A172 (cell line): ENCODE results near the gene RIGI. TPM values are rescaled to one million over a fixed set of nuclear protein-coding genes. Genes with fewer than 3 reads are reported as not detected.
"Not testable (repeated sequence)": the region's sequence is repeated elsewhere in the genome, so short reads cannot be mapped to it uniquely, and the experiment has no call there.

ENCODE experiments used
- DNase-seq: peaks from one replicate; pipeline ENCODE4 v3.0.0-alpha.2; 2015; ENCODE audit warnings: low spot score
- total RNA-seq: library from RNA; depleted of rRNA; stranded (reverse); fragments of >200 nt; shearing (Covaris generic); gene quantifications from 2 replicates; pipeline ENCODE4 v1.2.3, GENCODE V29; 2014; rRNA removed

Gene RIGI
- total RNA-seq, 1 experiment from 2014 or later: 9.2 TPM

DNA sequence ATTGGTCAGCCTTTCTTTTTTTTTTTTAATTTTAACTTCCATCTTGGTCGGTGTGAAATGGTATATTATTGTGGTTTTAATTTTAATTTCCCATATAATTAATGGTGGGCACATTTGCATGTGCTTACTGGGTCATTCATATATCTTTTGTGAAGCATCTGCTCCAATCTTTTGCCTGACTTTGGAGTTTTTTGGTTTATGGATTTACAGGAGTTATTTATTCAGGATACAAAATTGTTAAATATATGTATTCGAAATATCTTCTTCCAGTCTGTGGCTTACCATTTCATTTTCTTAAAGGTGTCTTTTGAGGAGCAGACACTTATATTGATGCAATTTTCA lies 682 bp upstream of the RIGI start:
- no peak for DNase-seq

DNA sequence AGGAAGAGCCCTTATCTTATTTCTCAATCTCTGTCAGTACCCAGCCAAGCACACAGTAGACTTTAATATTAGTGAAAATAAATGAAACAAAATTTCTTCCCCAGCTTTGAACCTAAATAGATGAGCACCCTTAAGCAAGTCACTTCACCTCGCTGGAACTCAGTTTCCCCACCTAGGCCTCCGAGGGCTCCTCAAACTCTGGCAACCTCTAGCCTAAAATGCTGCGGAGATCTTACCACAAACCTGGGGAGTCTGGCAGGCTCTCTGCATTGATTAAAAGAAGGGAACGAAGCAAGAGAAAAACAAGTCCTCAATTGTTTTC lies 326 bp downstream of the RIGI start:
- no peak for DNase-seq

DNA sequence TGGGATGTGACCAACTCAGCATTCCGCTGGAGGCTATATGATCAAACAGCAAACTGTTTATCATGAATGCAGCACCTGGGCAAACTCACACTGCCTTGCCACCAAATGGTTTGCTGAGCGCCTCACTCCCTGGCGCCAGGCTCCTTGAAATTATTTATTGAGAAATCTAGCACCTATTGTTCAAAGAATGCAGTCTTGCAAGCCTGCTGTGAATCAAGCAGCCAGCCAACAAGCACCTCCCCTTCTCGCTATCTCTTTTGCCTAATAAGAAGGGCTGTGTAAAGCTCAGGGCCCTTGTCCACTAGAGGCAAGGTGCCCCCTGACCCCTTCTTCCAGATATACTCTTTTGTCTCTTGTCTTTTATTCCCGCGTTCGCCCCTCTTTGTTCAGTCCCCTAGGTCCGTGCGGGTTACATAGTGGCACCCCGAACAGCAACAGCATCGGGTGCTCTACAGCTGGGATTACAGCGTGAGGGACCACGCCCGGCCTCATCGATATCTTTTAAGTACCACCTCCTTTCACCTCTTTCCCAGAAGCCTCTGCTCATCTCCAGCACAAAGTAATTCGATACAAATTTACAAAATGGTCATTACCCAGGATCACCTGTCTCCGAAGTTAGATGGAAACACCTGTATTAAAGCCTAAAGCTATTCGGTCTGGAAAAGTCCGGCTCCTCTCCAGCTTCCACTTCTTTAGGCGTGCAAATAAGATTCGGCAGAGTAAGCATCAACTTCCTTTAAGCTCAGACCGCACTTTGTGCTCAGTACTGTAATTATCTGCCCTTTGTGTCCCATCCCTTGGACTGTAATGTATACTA lies 896 bp downstream of the RIGI start:
- DNase-seq: peak; percentile 26

DNA sequence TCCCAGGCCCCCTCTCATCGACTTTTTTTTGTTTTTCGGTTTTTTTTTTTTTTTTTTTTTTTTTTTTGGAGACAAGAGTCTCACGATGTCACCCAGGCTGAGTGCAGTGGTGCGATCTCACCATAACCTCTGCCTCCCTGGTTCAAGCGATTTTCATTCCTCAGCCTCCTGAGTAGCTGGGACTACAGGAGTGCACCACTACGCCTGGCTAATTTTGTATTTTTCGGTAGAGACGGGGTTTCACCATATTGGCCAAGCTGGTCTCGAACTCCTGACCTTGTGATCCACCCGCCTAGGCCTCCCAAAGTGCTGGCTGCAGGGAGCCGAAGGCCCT lies 1.5 kb downstream of the RIGI start:
- not testable (repeated sequence) for DNase-seq

DNA sequence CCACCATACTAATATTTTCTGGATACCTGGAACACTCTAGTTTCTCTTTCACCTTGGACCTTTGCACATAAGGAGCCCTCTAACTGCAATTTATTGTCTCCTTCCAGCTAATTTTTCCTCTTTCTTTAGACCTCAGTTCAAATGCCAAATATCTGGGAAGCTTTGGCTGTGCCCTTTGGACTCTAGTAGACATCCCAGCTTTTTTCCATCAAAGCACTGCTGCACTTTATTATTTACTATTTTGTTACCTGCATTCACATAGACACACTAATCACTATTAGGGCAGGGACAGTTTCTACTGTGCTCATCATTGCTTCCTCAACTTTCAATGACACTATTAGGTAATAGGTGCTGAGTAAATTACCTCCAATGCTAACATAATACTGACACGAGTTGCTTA lies 2.1 kb downstream of the RIGI start:
- DNase-seq: no peak

DNA sequence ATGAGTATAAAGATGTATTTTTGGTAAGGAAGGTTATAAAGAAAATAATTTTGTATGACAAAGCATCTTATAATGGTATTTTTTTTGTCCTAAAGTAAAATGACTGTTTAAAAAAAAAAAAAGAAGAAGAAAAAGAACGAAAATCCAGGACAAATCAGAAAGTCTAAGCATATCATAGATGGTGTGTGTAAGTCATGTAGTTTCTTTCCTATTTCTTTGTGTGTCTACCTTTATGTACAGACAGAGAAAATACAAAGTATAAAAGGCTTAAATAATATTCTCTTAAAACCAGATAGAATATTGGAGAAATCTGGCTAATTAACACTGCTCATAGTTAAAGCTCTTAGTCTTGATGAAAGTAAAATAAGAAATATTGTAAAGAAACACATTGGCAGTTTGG lies 7.7 kb downstream of the RIGI start:
- DNase-seq: no peak

DNA sequence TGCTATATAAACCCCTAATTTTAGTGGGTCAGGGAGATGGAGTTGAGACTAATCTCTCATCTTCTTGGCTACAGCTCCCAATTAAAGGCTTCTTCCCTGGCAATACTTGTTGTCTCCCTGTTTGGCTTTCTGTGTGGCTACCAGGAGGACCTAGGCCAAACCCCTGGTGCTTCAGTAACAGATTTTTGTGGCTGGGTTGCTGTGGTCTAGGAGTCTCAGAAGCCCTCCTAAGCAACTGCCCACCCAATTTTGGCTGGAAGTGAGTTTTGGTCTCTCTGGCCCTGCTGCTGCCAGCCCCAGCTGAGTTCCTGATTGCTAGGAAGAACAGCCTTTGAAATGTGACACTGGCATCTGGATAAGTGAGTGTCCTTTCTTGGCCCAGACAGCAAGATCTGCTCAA lies 9.8 kb downstream of the RIGI start:
- no peak for DNase-seq

DNA sequence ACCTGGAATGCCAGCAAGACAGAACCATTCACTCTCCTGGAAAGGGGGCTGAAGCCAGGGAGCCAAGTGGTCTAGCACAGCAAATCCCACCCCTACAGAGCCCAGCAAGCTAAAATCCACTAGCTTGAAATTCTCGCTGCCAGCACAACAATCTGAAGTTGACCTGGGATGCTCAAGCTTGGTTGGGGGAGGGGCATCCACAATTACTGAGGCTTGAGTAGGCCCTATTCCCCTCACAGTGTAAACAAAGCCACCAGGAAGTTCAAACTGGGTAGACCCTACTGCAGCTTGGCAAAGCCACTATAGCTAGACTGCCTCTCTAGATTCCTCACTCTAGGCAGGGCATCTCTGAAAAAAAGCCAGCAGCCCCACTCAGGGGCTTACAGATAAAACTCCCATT lies 17.3 kb downstream of the RIGI start:
- DNase-seq: no peak

DNA sequence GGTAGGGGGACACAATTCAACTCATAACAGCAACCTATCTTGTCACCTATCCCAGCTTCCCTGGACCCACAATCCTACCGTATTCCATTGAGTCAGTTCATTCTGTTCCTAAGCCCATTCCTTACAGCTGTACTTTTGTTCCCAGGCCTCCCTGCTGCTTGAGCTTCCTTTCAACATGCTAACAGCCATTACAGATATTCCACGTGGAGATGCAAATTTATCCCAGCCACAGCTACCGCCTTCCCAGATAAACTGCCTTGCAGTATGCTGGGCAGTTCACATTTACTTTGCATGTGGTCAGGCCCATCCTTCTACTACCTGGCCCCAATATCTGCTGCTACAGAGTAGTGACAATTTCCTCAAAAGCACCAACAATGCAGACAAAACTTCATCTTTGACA lies 23.0 kb downstream of the RIGI start:
- no peak for DNase-seq

DNA sequence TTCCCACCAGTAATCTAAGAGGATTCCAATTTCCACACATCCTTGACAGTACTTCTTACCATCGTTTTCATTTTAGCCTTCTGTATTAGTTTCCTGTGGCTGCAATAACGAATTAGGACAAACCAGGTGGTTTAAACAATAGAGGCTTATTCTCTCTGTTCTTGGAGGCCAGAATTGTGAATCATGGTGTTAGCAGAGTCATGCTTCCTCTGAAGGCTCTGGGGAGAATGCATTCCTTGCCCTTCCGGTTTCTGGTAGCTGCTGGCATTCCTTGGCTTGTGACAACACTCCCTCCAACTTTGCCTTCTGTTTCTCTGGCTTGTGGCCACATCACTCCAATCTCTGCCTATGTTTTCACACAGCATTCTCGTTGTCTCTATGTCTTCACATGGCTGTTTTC lies 23.5 kb downstream of the RIGI start:
- peak; percentile 74 for DNase-seq

DNA sequence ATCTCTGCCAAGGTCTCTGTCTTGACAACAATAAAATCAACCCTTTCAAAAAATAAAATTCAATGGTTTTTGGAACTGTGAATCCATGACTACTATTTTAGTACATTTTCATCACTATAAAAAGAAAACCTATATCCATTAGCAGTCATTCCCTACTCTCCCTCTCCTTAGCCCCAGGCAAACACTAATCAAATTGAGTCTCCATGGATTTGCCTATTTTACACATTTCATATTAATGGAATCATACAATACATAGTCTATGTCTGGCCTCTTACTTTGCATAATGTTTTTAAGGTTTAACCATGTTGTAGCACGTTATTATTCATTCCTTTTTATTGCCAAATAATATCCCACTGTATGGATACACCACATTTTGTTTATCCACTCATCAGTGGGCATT lies 24.1 kb downstream of the RIGI start:
- no peak for DNase-seq

DNA sequence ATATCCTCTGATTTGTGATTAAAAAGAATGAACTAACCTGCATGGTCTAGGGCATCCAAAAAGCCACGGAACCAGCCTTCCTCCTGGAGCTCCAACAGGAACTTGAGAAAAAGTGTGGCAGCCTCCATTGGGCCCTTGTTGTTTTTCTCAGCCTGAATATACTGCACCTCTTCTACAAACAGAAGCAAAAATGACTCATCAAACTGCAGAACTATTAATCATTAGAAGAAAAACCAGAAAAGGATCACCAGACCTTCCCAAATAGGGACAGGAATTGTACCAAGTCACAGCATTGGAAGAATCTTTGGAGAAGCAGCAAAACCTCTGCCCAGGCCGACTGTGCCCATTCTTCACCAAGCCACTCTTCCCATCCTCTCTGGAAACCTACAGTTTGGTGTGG lies 25.2 kb downstream of the RIGI start:
- DNase-seq: peak; percentile 47

DNA sequence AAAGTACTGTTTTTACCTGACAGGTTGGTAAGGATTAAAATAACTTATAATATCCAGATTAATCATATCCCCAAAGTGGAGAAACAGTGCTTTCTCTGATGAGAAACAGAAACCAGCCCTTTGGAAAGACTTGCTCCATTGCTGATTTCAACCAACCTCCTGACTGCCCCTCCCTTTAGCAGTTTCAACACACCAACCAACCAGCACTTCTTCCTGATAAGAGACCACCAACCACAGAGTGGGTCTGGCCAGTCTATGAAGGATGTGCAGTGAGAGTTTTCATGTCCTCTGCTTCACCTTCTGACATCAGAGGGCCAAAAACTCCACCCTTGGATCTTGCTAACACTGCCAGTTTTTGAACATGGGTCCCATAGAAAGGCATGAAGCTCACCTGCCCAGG lies 28.1 kb downstream of the RIGI start:
- no peak for DNase-seq

DNA sequence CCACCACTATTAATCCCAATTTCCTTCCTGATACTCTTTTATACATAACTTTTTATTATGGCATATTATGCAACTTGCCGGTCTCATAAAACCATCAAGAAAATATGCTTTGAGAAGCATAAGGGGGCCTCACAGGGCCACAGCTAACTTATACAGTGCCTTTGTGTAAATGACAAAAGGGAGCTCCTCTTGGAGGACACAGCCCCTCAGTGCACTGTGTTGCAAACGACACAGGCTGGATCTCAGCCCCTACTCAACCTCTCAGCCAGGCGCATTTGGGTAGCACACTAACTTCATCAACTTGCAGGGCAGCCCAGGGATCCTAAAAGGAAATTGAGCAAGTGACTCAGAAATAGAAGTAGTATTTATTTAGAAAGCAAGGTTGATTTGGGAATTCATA lies 35.4 kb downstream of the RIGI start:
- DNase-seq: no peak

DNA sequence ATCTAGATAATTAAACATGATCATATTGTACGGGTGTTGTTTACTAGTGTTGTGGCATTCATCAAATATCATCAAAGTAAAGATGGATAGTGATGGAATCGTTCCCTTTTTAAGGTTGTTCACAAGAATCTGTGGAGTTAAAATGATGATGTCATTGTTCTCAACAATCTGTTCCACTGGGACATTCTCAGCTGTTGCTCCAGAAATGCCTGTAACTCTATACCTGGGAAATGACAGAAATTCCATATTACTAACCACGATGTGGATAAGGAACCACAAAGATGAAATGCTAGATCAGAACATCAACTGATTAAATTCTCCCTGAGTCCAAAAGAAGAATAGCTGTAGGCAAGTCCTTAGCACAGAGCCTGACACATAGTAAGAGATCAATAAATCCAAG lies 38.0 kb downstream of the RIGI start:
- DNase-seq: no peak

DNA sequence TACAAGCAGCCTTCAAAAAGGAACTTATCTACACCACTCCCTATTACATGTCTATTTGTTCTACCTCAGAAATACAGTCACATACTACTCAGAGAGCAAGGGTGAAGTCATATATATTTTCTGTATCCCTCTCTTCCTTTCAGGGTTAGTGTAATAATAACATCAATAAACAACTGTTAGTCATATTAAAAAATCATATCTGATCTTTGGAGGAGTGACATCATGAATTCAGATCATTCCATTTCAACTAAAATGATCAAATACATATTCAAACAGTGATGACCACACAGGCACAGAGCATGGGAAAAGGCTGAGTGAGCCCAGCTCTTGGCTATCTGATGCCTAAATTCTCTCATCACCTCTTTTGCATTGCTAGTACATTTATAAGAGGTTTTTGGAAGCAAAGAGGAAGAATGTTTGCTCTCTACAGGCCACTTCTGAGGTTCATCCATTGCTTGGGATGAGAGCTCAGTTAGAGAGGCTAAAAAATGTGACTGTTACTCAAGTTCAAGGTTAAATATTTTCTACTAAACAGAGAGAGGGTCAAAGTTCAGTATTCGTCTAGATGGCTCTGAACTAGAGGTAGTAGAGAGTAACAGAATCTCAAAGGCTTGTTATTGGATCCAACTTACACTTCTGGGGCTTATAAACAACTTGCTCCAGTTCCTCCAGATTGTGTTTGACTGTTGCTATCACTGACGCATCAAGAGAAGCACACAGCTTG lies 39.0 kb downstream of the RIGI start:
- DNase-seq: no peak

DNA sequence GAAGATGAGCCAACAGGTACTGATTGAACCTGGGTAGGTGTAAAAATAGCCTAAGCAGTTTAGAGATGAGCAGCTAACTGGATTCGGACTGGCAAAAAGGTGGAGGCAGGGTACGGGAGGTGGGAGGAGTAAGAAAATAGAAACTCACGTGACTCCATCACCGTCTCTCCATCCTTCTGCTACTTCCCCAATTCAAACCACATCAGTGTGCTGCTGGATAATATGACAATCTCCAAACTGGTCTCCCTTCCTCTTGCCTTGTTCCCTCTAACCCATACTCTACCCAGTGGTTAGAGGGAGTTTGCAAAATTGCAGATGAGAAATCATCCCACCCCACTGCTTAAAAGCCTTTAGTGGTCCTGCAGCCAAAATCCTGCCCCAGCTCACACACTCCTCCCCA lies 42.7 kb downstream of the RIGI start:
- no peak for DNase-seq

Other genes starting within 250 kb of the RIGI start
- gene ACO1, start 141.6 kb downstream of the RIGI start, total RNA-seq: 55.9 and 56.6 TPM in 2 replicates
- gene SMIM27, start 26.1 kb upstream of the RIGI start, total RNA-seq: 1.2 and 3.1 TPM in 2 replicates
- 18.3 and 21.8 TPM in 2 replicates for gene TOPORS, start 26.4 kb upstream of the RIGI start, total RNA-seq
- 119 and 135 TPM in 2 replicates for gene NDUFB6, start 47.0 kb upstream of the RIGI start, total RNA-seq
- 0.02 and 0.05 TPM in 2 replicates for gene TAF1L, start 109.5 kb upstream of the RIGI start, total RNA-seq